Middle frontal gyrus (tissue), 1 donor: ENCODE data around the gene SLC4A5.

Experiments
- DNase-seq: peaks from one replicate; pipeline ENCODE4 v3.0.0-alpha.2; 2015; ENCODE audit warnings: low spot score; ENCODE audit errors: extremely low spot score

SLC4A5 gene

DNA sequence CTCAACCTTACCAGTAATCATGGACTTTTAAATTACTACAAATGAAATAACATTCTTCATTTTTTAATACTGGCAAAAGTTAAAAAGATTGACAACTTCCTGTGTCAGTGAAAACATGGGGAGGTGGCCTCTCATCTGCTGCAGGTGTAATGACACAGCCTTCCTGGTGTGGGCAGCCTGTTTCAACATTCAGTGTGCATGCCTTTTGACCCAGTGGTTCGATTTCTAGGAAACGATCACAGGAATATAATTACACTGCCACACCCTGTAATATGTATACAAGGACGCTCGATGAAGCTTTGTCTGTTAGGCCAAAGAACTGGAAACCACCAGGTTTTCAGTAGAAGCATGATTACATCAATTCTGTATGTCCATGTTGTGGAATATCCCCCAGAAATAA lies 76.1 kb downstream of the SLC4A5 start:
- DNase-seq, result no peak

DNA sequence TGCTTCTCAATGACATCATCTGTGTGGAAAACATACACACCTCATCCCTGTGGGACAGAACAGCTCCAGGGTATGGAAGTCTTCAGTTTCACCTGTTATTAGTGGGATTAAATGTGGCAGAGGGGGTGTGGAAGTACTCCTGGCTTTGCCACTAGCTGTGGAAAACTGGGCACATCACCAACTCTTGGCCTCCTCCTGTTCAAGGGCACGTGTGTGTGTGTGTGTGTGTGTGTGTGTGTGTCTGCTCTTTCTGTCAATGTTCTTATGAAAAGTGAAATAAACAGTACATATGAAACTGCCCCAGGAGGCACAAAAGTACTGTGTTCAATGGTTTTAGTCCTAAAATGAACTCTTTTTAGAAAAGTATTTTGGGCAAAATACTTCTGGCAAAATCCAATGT lies 78.9 kb downstream of the SLC4A5 start:
- no peak for DNase-seq

DNA sequence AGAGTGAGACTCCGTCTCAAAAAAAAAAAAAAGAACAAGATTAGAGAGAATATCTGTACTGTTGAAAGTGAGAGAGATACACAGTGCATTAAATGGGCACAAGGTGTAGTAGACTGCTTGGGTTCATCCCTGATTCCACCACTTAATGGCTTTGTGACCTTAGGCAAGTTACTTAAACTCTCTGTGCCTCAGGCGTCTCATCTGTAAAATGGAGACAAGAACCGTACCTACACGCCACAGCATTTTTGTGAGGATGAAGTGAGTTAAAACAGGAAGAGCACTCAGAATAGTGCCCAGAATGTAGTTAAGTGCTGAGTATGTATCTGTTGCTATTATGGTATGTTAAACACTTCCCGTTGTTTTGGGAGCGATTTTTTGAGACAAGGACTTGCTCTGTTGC lies 80.5 kb downstream of the SLC4A5 start:
- DNase-seq, result no peak

DNA sequence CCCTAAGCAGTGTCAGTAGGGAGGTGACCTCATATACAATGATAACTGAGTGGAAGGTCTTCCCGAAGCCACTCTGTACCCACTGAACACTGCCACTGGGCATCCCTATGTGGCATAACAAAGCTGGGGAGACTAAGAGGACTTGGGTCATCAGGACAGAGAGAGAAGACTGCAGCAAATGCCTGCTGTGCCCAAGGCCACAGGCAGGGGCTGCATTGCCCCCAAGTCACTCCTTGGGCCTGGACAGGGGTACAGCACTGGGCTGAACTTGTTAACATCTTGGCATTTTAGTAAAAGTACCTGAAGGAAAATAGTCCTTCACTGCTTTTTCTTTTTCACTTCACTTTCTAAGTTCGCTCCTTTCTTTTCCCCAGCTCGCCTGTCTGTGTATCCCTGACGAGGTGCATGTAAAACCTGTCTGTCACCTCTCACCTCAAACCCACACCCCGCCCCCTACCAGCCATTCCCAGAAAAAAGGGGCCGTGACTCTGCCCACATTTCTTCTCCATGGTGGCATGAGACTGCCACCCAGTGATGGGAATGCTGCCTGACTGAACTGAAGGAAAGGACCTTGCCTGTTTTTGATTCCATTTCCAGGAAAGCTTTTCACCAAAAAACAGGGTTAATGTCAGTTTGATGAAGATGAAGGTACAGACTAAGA lies 81.9 kb downstream of the SLC4A5 start:
- DNase-seq, result no peak

DNA sequence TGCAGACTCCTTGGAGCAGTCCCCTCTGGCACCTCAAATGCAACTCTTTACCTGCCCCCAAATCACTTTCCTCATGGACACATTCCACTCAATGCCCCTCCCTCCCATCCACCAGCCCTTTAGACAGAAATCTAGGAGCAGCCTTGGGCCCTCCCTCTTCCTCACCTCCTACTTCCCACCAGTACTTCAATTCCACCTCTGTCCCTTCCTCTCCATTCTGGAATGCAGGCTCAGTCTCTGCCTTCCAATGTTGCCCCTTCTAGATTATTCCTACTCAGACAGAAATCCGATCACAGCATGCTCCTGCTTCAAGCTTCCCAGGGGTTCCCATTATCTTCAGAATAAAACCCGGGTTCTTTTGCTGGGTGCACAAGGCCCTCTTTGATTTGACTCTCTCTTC lies 82.7 kb downstream of the SLC4A5 start:
- DNase-seq, result no peak

DNA sequence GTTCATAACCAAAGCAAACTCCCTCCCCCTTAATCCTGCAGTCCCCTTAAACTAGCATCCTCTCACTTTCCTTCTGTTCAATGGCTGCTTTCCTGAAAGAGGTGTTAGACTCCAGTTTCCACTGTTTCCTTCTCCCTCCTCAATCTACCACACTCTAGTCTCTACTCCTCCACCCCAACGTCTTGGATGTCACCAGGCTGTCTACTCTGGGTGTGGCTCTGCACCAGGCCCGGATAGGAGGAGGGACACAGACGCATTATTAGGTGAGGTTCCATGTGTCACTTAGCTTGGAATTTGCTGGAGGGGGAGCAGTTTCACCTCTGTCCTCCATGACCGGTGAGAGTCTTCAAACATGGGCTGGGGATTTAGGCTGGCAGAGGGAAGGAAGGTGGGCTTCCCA lies 83.5 kb downstream of the SLC4A5 start:
- no peak for DNase-seq

DNA sequence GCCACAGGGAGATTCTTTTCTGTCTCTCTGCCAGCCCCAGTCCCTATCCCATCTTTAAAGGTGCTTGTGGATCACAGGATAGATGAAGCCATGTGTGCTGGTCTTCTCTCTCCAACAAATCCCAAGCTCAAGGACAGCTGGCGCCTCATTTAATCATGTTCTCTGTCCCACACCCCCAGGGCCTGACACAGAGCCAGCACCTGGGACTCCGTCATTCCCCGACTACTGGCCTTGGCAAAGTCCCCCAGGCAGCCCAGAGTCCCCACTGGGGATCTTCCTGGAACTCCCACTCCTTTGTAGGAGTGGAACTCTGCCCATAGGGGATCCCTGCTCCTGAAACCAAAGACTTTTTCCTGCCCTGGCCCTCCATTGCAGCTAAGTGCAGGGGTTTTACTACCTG lies 84.0 kb downstream of the SLC4A5 start:
- no peak for DNase-seq

DNA sequence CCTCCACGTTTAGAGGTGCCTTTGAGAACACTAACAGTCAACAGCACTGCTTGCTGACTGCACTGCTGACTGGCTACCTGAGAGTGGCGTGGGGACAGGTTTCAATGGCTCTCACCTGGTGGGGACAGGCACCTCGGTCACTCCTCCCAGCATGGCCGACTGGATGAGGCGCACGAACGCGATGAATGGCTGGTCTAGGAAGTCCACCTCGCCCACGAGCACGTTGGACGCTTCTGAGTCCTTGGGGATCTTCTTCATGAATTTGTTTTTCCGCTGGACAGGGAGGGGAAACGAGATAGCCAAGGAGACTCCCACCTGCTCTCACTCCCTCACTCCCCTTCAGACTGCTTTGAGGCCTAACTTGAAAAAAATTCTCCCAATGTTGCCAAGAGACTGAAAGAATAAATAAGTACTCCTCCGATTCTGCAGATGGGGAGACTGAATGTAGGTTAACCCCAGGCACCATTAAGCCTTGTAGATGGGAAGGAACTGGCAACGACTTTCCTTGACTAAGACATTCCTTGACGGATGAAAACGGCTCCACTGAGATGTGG lies 87.5 kb downstream of the SLC4A5 start:
- no peak for DNase-seq

DNA sequence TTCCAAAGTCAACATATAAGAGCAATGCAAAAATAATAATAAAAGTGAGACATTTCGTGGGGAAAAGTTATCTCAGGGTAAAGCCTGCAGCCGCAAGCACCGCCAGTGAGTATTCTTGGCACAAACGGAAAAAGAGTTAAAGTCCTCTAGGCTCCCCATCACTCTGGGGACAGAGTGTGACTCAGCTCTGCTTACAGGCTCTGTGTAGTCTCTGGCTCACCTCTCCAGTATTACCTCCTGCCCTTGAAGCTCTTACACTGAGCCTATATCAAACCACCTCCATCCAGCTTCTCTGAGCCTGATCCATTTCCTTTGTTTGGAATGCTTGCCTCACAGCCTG lies 89.3 kb downstream of the SLC4A5 start:
- DNase-seq, result no peak

DNA sequence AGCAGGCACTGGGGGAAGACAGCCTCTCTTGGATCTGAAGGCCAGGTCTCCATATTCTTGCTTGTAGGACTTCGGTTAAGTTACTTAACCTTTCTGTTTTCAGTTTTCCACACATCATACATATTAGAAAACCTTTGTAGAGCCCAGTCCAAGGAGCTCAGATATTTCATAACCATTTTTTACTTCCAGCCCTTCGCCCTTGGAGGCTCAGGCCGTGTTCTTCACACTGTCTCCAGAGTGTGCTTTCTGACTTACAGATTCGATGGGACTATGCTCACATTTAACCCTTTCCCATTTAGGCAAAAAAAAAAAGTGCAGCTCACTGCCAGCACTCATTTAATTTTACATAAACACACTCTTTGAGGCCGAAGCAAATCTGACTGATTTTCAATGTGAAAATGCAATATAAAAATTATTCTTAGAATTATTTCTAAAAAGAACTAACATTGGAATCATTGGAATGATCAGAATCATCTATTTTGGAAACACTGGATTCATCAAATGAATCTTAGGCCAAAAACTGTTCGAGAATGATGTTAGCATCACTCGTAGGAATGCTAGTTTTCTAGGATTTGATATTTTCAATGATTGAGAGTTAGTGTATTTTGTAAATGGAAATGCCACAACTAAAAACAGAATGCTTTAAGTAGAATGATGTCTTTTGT lies 89.8 kb downstream of the SLC4A5 start:
- DNase-seq, result no peak

DNA sequence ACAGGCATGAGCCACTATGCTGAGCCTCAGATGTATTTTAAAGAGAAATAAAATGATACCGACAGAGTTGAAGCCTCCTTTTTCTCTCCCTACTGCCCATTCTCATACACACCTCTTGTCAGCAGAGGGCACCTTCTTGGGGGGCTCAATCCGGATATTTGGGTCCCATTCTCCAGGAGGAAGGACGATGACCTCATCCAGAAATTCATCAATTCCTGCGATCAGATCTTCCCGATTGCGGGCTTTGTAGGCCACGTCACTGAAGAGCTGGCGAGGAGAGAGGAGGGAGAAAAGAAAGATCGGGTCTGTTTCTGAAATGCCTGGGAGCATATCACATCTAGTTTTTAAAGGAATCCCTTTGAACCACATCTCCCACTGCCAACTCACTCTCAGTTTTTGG lies 90.4 kb downstream of the SLC4A5 start:
- DNase-seq, result no peak

DNA sequence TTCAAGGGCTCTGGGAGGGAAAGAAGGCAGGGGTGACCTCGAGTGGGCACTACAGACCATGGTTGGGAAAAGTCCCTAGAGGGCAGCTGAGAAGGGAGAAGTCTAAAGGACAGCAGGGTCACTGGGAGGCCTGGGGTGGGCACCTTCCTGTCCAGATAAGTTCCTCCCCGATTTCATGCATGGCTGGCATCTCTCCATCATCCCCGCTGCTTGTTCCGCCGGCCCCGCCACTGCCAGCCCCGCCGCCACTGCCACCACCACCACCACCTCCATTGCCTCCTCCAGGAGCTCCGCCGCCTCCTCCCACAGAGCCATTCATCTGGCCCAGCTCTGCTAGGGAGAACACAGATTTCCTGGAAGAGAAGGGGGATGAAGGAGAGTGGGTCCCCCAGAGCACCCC lies 91.2 kb downstream of the SLC4A5 start:
- no peak for DNase-seq

DNA sequence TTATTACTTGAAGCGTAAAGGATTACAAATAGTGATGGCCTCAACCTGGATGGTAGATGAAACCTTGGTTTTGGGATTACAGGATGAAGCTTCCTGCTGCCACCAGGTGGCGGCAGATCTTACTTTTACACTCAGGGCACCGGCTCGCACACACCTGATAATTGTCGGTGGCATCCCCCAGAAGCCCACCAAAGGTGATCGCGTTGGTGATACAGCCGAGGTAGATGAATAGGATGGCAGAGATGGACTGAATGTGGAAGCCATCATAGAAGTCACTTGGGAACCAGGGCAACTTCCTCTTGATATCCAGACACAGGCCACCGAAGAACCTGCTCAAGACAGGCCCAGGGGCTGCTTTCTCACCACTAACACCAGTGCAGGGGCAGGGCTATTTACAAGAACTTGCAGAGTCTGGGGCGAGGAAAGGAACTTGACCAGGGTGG lies 93.0 kb downstream of the SLC4A5 start:
- DNase-seq, result no peak

DNA sequence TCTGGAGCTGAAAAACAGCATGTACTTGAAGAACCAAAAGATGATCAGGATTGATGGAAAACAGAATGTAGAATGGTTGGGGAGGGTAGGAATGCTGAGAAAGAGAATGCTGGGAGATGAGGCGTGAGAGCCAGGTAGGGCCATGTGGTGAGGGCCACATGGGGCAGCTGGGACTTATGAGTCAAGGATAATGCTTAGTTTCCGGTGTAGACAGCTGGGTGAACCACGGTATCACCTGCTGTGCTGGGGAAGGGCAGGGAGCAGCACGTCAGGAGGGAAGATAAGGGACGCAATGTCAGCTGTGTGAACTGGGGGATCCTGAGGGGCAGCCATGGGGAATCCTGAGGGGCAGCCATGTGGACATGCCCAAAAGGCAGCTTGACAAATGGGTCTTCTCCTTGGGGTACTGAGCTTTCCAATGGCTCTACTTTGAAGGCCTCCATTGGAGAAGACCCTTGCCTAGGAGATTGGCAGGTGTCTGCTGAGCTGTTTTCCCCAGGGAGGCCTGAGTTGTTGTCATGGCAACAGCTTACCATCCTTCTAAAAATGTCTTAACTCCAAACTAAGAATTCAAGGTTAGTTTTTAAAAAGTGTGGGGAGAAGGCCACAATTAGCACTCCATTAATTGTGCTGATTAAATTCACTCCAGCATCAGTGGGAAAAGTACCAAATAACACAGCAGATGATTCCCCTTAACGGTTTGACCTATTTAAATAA lies 93.7 kb downstream of the SLC4A5 start:
- no peak for DNase-seq

DNA sequence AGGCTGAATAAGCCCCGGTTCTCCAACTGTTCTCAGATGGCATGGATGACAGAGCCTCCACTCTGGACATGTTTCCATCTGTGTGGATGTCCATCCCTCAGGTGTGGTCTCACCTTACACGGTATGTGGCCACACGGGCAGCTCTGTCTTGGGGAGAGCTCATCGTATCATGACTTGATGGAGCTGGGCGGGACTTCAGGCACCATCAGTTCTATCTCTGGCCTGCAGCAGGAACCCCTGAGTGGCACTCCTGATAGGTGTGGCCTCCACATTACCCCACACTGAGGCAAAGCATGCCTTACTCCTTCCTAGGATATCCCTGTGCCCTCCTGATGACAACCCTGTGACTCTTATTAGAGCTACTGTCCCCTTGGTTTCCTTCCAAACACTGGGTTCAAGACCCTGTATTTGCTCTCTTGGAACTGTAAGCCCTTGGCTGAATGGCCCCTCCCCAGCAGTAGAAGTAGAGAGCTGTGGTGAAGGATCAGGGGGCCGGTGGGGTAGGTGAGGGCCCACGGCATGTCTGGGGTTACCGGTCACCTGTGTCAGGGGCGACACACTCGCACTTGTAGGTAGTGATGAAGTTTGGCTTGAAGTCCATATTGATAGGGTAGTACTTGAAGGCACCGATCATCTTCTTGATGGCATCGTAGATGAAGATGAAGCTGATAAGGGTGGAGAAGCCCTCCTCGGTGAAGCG lies 96.6 kb downstream of the SLC4A5 start:
- DNase-seq, result no peak

DNA sequence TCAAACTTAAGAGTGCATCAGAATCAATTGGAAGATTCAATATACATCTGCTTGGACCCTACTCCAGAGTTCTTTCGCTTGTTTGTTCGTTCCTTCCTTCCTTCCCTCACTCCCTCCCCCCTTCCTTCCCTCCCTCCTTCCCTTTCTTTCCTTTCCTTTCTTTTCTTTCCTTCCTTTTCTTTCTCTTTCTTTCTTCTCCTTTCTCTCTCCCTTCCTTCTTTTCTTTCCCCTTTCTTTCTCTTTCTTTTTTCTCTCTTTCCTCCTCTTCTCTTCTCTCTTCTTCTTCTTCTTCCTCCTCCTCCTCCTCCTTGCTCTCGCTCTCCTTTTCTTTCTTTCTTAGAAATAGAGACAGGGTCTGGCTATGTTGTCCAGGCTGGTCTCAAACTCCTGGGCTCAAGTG lies 98.9 kb downstream of the SLC4A5 start:
- no peak for DNase-seq

DNA sequence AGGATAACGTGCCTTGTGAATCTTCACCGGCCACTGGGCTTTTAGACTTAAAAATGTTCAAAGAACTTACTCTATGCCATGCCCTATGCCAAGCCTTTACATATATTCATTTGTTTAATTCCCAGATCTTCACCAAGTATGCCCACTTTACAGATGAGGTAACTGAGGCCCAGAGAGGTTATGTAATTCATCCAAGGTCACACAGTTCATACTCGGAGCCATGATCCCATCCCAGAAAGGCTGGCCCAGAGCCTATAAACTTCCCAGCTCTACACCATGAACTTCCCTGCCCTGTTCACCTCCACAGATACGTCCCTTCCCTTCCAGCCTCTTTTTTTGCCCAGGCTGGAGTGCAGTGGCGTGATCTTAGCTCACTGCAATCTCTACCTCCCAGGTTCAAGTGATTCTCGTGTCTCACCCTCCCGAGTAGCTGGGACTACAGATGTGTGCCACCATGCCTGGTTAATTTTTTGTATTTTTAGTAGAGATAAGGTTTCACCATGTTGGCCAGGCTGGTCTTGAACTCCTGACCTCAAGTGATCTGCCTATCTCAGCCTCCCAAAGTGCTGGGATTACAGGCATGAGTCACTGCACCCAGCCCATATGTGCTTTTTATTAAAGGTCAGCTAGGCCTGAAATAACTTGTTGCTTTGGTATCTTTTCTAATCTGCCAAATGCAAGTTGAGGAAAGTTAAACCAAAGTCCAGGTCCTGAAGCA lies 100.7 kb downstream of the SLC4A5 start:
- no peak for DNase-seq

DNA sequence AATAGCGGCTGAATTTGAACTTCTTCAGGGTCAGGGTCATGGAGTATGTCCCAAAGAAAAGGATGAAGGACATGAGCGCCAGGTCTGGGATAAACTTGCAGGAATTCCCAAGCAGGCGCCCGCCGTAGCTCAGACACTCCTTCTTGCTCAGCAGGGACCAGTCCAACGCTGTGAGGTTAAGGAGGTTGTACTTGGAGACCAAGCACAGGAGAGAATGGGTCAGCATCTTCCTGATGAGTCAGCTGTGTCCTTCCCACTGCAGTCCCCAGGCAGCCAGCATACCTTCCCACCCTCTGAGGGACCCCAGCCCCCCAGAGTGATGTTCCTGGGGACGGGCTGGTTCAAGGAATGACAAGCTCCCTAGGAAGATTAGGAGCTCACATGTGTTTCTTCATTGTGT lies 103.9 kb downstream of the SLC4A5 start:
- DNase-seq, result no peak

DNA sequence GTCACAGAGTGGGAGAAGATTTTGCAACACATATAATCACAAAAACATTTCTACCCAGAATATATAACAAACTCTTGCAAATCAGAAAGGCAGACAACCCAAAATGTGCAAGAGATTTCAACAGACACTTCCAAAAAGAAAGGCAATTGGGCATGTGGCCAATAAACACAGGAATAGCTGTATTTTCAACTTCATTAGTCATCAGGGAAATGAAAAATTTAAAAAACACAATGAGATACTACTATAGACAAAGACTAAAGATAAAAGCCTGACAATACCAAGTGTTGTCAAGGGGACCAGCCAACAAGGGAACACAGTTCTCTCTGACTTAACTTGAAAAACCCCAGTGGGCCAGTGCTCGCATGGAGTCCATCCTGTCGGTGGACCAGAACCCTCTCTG lies 104.3 kb downstream of the SLC4A5 start:
- no peak for DNase-seq

DNA sequence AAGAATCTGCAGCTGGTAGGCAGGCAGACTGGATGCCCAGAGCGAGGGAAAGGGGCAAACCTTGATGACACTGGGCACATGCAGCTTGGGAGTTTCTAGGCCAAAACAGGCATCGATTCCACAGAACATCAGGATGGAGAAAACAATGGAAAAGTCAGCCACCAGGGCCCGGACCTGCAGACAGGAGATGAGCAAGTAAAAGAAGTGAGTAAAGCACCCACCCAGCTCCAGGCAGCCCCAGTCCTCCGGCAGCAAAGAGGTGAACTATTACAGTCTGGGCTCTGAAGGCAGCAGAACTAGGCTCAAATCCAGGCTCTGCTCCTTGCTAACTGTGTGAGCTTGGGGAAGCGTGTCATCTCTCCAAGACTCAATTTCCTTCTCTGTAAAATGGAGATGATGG lies 108.2 kb downstream of the SLC4A5 start:
- DNase-seq, result no peak

DNA sequence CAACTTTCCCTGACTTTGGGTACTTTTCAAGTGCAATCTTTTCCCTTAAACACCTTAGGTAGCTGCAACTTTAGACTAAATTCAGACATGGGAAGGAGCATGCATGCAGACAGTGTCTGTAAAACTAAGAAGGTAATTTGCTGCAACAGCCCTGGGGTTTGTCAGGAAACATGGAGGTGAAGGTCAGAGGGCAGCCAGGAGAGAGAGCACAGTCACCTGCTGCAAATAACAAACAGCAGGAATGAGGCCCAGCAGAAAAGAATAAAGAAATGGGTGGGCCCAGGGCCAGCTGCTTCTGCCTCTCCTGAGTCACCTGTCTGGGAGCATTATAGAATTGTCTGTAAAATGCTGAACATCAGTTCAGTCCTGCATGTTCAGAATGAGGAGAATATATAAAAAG lies 109.6 kb downstream of the SLC4A5 start:
- DNase-seq, result no peak
